SU-DHL-6 (cell line): ENCODE results near the gene CFAP45.

Experiments used
- H2AFZ ChIP-seq: fragments of 200-600 bp; sonication (generic); 2 replicates; pipeline ENCODE4 v1.6.1; 2014; ENCODE audit warnings: low read depth, mild to moderate bottlenecking, moderate library complexity, mixed read lengths, antibody characterized with exemption, low read length; ENCODE audit not compliant: severe bottlenecking
- H3F3A ChIP-seq: fragments of 200-600 bp; shearing (Covaris generic); 2 replicates; pipeline ENCODE4 v1.6.0; 2016; ENCODE audit warnings: antibody characterized with exemption, mild to moderate bottlenecking; ENCODE audit not compliant: insufficient read depth
- H3K27ac ChIP-seq: fragments of 200-600 bp; sonication (generic); 2 replicates; pipeline ENCODE4 v1.5.1; 2016; ENCODE audit warnings: low read depth, mild to moderate bottlenecking, low read length, moderate library complexity, mixed read lengths
- H3K27me3 ChIP-seq: fragments of 200-600 bp; sonication (generic), shearing (Covaris generic); 2 replicates; pipeline ENCODE4 v1.6.0; 2014; ENCODE audit warnings: mild to moderate bottlenecking, low read length
- H3K36me3 ChIP-seq: fragments of 200-600 bp; sonication (generic); 2 replicates; pipeline ENCODE4 v1.6.1; 2014; ENCODE audit warnings: mild to moderate bottlenecking, low read length, mixed read lengths
- H3K4me2 ChIP-seq: fragments of 300-600, 200-600 bp; shearing (Covaris generic), sonication (generic); 2 replicates; pipeline ENCODE4 v1.6.0; 2014; ENCODE audit warnings: low read length, low read depth, mild to moderate bottlenecking; ENCODE audit not compliant: poor library complexity, severe bottlenecking
- H3K4me3 ChIP-seq: fragments of 200-600 bp; sonication (generic); 2 replicates; pipeline ENCODE4 v1.5.1; 2014; ENCODE audit warnings: antibody characterized with exemption, low read length, mild to moderate bottlenecking, mixed read lengths; ENCODE audit not compliant: insufficient read depth, poor library complexity, severe bottlenecking
- H3K79me2 ChIP-seq: fragments of 200-600 bp; sonication (generic); 2 replicates; pipeline ENCODE4 v1.6.1; 2014; ENCODE audit warnings: mild to moderate bottlenecking, low read length, moderate library complexity; ENCODE audit not compliant: insufficient read depth
- H3K9ac ChIP-seq: fragments of 200-600 bp; sonication (generic); 2 replicates; pipeline ENCODE4 v1.7.0; 2014; ENCODE audit warnings: mild to moderate bottlenecking, low read length
- H3K9me2 ChIP-seq: fragments of 200-600 bp; sonication (generic); replicated peaks from 2 replicates; pipeline ENCODE4 v1.6.1; 2014; ENCODE audit warnings: low read length; ENCODE audit not compliant: insufficient read depth
- H3K9me3 ChIP-seq: fragments of 200-600 bp; sonication (generic); 2 replicates; pipeline ENCODE4 v1.6.1; 2014; ENCODE audit warnings: low read length, mixed read lengths; ENCODE audit not compliant: insufficient read depth
- H4K20me1 ChIP-seq: fragments of 200-600 bp; sonication (generic); 2 replicates; pipeline ENCODE4 v1.6.1; 2014; ENCODE audit warnings: low read depth, mild to moderate bottlenecking, antibody characterized with exemption, low read length, moderate library complexity, mixed read lengths
- EZH2phosphoT487 ChIP-seq: fragments of 200-600 bp; sonication (generic), shearing (Covaris generic); conservative IDR thresholded peaks from 2 replicates; pipeline ENCODE4 v1.6.1; 2018; ENCODE audit warnings: mild to moderate bottlenecking, antibody characterized with exemption, low read length, moderate library complexity, mixed read lengths
- TF ChIP-seq, protein P1 (sequence below): fragments of 200-600 bp; sonication (generic); IDR thresholded peaks from one replicate; pipeline ENCODE4 v1.5.1; 2017; ENCODE audit warnings: antibody characterized with exemption, mild to moderate bottlenecking, low read length, moderate library complexity; ENCODE audit not compliant: insufficient read depth, poor library complexity, severe bottlenecking

The CFAP45 gene

DNA sequence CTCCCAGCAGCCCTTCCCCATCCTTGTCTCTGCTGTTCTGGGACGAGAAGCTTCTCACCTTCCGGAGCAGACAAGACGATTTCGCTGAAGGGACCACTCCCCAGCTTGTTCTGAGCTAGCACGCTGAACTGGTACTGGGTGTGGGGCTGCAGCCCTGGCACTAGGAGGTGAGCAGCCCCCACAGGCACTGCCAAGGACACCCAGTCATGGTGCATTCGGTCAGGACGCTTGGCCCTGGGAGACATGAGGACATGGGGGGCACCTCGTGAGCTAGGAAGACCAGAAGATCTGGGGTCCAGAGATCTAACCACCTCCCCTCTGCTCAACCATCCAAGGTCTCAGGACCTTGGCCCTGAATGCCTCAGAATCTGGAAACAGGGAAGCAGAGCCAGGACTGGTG lies 30.7 kb upstream of the CFAP45 start:
- no peaks in the 10 kb centered on the region for H3K79me2 ChIP-seq
- H4K20me1 ChIP-seq = no peaks in the 10 kb centered on the region
- no peaks in the 10 kb centered on the region for H3F3A ChIP-seq
- H3K9me2 ChIP-seq = no peaks in the 10 kb centered on the region
- no peak overlapping the region for H3K9ac ChIP-seq
- H3K4me2 ChIP-seq = no peak overlapping the region
- H3K36me3 ChIP-seq = no peaks in the 10 kb centered on the region
- H3K27ac ChIP-seq = no peak overlapping the region
- H3K4me3 ChIP-seq = no peak overlapping the region
- no peaks in the 10 kb centered on the region for H3K9me3 ChIP-seq
- TF ChIP-seq EZH2phosphoT487 = no peak
- TF ChIP-seq, protein P1, sequence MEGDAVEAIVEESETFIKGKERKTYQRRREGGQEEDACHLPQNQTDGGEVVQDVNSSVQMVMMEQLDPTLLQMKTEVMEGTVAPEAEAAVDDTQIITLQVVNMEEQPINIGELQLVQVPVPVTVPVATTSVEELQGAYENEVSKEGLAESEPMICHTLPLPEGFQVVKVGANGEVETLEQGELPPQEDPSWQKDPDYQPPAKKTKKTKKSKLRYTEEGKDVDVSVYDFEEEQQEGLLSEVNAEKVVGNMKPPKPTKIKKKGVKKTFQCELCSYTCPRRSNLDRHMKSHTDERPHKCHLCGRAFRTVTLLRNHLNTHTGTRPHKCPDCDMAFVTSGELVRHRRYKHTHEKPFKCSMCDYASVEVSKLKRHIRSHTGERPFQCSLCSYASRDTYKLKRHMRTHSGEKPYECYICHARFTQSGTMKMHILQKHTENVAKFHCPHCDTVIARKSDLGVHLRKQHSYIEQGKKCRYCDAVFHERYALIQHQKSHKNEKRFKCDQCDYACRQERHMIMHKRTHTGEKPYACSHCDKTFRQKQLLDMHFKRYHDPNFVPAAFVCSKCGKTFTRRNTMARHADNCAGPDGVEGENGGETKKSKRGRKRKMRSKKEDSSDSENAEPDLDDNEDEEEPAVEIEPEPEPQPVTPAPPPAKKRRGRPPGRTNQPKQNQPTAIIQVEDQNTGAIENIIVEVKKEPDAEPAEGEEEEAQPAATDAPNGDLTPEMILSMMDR = no peak
- H3K27me3 ChIP-seq = no peaks in the 10 kb centered on the region
- no peak overlapping the region for H2AFZ ChIP-seq

DNA sequence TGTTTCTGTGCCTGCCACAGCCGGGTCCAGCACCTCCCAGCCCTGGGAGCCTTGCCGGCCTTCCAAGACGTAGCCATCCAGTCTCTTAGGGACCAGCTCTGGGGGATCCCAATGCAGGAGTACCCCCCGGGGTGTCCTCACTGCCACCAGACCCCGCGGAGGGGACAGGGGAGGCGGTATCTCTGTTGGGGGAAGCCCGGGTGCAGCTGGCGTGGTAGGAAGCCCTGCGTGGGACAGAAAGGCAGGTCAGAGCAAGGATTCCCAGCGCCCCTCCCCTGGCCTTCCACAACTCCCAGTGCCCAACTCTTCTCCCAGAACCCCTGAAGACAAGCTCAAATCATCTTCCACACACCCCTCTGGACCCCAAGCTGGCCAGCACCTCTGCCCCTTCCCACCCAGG lies 30.3 kb upstream of the CFAP45 start:
- Histone ChIP-seq H4K20me1 (no peaks in the 10 kb centered on the region), H3K27ac (no peak overlapping the region), H3K4me3 (no peak overlapping the region), H3K9me2 (no peaks in the 10 kb centered on the region), H2AFZ (no peak overlapping the region), H3F3A (no peaks in the 10 kb centered on the region), H3K79me2 (peaks cover under 1% of the 10 kb centered on the region; the same call in 1 of the 2 replicates), H3K27me3 (no peaks in the 10 kb centered on the region), H3K36me3 (no peaks in the 10 kb centered on the region), H3K9me3 (no peaks in the 10 kb centered on the region), H3K9ac (no peak overlapping the region), H3K4me2 (no peak overlapping the region)
- no peak for TF ChIP-seq EZH2phosphoT487
- TF ChIP-seq, protein P1 = no peak

DNA sequence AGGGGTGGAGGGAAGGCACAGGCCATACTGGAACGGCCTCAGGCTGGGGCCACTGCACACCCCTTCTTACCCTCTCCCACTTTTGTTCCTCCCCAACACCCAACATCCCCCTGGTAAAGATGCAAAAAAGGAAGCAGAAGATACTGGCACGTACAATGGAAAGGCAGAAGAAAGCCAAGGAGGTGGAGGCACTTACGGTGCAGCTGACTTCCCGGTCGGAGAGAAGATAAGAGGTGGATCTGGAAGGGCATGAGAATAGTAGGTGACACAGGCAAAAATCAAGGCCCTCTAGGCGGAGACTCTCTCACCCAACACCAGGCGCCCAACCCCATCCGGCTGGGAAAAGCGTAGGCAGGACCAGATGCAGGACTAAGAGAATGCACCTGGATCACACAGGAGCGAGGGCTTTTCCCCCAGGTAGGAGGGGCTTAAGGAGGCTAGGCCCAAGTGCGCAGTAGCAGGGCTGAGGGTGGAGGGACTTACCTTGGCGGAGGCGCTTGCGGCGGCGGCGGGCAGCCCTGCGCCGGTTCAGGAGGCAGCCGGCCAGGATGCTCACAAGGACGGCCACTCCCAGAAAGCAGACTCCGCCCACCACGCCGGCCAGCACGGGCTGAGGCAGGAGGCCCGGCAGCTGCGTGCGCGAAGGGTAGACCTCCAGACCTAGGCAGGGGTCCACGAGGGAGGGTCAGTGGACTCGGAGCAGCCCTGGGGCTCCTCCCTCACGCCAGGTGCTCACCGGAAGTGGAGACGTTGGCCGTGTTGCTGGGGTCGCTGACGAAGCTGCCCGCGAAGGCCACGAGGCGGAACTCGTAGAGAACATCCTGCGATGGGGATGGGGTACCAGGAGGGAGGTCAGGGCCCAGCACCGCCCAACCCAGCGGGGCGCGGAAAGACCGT lies 29.4 kb upstream of the CFAP45 start:
- TF ChIP-seq EZH2phosphoT487 = no peak
- TF ChIP-seq, protein P1 = no peak
- H4K20me1 ChIP-seq = no peaks in the 10 kb centered on the region
- H3K4me3 ChIP-seq = no peak overlapping the region
- H3K9ac ChIP-seq = no peak overlapping the region
- H3F3A ChIP-seq = no peaks in the 10 kb centered on the region
- no peak overlapping the region for H2AFZ ChIP-seq
- H3K9me2 ChIP-seq = no peaks in the 10 kb centered on the region
- H3K9me3 ChIP-seq = no peaks in the 10 kb centered on the region
- no peak overlapping the region for H3K27ac ChIP-seq
- H3K36me3 ChIP-seq = no peaks in the 10 kb centered on the region
- H3K79me2 ChIP-seq = peaks cover 9% of the 10 kb centered on the region
- H3K27me3 ChIP-seq = no peaks in the 10 kb centered on the region
- H3K4me2 ChIP-seq = no peak overlapping the region
